NCI-H187 treated with DMSO at 0.1 percent for 48 hours (cell line): ENCODE results near the gene PDLIM7.

Experiments used
- DNase-seq: peaks from one replicate; lab custom pipeline; 2025; lab: John Stamatoyannopoulos, UW

PDLIM7 gene

GRCh38 chr5:177474846-177475562 is 22.4 kb downstream of the PDLIM7 start:
- no peak for DNase-seq

DNA sequence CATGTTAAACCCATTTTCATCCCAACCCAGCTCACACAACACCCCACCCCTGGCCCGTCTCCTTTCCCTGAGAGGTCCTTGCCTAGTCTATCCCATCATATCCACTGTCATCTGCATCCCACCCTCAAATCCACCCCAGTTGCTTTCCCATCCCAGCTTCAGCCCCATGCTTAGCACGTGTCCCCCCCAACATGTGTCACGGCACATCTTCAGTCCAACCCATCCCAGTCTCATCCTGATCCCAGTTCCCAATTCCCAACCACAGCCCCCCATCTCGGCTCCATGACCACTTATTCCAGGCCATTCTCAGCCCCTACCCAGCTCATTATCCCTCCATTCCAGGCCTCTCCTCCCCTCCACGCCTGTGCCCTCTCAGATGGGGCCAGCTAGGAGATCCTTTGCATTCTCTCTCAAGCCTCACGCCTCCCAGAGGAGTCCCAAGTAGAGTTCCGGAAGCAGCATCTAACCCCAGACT is 23.4 kb downstream of the PDLIM7 start:
- no peak for DNase-seq

DNA sequence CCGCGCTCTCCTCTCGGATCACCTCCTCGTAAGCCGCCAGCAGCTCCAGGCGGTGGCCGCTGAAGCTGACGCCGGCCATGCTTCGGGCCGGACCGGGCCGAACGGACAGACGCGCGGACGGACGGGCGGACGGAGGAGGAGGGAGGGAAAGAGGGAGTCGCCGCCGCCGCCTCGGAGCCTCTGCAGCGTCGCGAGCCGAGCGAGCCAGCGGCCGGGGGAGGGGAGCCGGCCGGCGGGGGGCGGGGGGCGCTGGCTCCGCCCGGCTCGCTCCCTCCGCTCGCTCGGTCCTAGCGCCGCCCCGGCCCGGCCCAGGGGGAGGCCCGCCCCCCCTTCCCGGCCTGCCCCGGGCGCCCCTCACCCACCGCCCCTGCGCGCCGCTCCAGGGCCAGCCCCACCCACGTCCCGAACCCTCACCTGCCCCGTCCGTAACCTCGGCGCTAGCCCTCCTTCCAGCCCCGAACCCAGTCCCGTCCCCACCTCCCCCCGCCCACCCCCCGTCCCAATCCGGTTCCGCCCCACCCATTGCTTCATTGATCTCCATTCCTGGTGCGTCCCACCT is 23.9 kb downstream of the PDLIM7 start, which contains the start of gene DBN1:
TSS of gene DBN1 (minus strand) at position 192 of the 559 bp plus-strand sequence. CDS start at position 79, 113 bp downstream.
- no peak for DNase-seq

- no peak for DNase-seq
Observed at GRCh38 chr5:177472460-177473442, 24.7 kb downstream of the PDLIM7 start.

DNA sequence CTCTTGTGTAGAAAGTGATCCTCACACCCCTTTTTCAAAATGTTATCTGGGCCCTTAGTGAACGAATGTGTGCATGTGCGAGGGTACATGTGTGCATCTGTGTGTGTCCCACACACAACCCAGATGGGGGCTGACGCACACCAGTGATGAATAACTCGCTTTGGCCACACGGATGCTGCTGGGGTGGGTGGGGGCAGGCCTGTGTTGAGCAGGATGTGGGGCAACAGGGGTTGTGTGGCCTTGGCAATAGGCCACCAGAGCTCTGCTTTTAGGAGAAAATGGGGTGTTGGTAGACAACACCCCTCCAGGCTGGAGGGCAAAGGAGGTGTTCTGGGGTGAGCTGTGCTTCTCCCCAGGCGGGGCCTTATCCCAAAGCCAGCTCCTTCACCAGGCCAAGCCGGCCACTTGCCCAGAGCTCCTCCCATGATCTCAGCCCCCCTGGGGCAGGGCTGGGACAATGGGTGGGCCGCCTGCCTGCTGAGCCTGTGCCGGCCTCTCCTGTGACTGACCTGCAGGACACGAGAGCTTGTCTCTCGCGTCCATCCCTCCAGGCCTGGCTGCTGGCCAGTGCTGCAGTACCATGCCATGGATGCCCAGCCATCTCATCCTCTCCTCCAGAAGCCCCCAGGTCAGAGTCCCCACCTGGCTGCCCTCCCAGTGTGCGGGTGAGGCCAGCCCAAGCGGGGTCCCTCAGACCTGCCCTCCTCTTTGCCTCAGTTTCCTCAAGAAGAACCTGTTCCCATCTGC is 25.6 kb downstream of the PDLIM7 start:
- no peak for DNase-seq

DNA sequence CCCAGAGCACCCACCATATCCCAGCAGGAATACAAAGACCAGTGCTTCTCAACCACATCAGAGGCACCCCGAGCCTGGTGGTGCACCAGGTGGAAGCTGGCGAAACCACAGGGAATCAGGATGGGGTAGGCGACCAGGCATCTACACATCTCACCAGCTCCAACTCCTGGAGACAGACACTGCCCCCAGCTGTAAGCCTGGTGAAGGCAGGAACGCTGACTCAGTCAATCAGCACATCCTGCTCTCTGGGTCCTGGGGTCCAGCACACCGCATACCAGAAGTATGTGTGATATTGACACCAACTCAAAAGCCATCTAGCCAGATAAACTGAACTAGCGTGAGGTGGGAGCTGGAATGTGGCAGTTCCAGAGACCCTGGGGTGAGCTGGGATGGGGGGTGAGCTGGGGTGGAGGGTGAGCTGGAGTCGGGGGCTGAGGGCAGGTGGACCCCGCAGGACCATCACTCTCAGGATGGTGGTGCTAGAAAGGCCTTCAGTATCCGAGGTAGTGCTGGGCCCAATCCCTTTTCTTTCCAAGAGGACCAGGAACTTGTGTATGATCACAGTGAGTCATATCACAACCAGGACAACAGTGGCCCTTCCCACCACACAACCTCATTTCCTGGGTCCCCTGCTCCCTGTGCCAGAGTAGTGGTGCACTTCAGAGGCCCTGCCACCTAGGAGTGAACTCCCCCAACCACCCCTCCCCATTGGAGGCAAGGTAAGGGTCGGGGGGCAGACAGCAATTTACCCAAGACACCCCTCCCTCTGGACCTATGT is 26.5 kb downstream of the PDLIM7 start:
- no peak for DNase-seq

GRCh38 chr5:177469750-177470525 is 27.5 kb downstream of the PDLIM7 start:
- DNase-seq, result no peak

- DNase-seq, result no peak
Observed at GRCh38 chr5:177468685-177469628, 28.4 kb downstream of the PDLIM7 start.

- DNase-seq, result no peak
Observed at GRCh38 chr5:177468329-177468684, 29.1 kb downstream of the PDLIM7 start.

DNA sequence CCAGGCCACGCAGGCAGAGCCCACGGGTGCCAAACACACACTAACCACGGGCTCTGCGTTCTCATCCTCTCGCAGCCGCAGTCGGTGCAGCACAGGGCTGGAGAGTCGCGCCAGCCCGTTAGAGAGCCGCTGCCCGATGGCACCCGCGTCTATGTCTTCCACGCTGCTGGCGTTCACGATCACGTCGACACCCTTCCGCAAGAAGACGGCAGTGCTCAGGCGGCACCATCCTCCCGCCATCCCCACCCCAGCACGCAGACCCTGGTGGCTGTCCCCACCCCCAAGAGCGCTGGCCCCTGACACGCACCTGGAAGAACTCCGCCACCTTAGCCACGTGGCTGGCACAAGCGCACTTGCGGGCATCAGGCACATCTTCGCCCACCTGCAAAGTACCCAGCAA is 30.0 kb downstream of the PDLIM7 start:
- no peak for DNase-seq

DNA sequence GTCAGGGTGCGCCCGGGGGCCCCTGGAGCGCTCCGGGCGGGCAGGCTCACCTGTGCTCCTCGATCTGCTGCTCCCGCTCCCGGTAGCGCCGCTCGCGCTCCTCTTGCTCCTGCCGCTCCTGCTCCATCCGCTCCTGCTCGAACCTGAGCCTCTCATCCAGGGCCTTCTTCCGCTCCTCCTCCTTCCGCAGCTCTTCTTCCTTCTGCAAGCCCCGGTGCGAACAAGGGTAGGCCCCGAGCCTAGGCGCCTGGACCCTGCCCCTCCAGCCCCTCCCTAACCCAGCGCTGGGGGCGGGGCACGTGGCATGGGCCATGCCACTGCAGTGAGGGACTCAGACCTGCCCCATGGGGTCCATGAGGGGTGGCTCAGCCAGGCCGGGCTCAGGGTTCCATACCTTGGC is 30.5 kb downstream of the PDLIM7 start:
- no peak for DNase-seq

GRCh38 chr5:177465044-177465443 is 32.4 kb downstream of the PDLIM7 start:
- no peak for DNase-seq

DNA sequence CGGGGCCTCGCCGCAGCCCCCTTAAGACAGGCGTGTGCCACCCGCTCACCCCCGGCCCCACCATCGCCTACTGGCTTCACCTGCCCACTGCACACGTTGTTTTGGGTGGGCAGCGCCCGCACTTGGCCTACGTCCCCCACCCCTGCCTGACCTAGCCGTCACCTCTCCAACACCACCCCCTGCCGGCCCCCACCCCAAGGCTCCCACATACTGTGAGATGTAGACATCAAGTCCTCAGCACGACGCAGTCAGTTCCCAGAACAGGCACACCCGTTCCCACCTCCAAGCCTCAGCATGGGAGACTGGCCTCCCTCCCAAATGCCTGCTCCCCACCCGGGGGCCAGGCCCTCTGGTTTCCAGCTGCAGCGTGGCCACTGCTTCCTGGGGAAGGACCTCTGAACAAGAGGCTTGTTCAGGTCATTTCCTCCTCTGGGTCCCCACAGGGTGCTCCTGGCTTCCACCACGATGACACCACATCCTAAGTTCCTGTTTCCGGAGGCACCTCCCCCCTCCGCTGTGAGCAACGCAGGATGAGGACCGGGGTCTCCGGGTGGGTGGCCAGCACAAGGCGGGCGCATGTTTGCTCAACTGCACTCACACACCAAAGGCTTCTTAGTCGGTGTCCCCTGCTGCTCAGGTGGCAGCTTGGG is 35.3 kb downstream of the PDLIM7 start:
- no peak for DNase-seq

DNA sequence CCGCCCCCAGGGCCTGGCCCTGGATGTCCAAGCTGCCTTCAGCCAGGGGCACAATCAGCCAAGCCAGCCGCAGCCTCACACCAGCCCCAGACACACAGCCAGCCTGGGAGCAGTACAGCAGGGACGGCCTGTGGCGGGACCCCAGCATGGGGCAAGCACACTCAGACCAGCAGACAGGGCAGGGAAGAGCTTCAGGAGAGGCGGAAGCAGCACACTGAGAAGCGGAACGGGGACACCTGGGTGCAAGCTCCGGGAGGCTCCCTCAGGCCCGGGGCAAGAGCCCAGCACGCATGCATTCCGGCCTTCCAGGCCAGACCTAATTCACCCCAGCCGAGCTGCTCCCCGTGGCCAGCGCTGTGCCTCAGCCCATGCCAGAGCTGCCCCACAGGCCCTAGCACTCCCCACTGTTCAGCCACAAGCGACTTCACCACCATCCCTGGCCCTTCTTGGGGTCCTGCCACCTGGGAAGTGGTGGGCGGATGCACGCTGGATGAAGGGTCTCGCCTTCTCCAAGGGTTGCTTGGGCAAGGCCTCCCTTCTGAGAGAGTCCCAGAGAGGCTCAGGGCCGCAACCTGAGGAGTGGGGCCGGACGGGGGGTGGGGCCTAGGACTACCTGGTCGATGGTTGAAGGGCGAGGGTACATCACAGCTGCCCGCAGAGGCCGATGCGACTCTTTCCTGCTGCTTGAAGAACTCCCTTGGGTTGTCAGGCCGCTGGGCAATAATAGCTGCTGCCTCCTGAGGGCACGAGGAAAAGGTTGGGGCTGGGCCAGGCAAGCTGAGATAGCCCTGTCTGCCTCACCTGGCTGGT is 37.4 kb downstream of the PDLIM7 start:
- no peak for DNase-seq

DNA sequence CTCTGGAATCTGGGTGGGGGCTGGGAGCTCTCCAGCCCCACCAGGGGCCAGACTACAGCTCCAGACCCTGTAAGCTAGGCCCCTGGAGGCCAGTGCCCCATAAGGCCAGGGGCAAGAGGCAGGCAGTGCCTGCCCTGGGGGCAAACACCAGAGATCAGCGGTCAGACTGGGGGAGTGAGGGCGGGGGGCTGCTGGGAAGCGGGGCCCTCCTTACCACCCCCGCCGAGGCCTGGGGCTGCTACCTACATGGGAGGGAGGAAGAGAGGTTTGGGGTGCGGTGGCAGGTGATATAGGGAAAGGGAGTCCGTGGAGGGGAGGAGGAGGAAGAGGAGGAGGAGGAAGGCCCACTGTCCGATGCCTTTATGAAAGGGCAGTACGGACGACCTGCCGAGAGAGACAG is 38.0 kb downstream of the PDLIM7 start:
- DNase-seq, result no peak

GRCh38 chr5:177458912-177459350 is 38.5 kb downstream of the PDLIM7 start:
- no peak for DNase-seq

DNA sequence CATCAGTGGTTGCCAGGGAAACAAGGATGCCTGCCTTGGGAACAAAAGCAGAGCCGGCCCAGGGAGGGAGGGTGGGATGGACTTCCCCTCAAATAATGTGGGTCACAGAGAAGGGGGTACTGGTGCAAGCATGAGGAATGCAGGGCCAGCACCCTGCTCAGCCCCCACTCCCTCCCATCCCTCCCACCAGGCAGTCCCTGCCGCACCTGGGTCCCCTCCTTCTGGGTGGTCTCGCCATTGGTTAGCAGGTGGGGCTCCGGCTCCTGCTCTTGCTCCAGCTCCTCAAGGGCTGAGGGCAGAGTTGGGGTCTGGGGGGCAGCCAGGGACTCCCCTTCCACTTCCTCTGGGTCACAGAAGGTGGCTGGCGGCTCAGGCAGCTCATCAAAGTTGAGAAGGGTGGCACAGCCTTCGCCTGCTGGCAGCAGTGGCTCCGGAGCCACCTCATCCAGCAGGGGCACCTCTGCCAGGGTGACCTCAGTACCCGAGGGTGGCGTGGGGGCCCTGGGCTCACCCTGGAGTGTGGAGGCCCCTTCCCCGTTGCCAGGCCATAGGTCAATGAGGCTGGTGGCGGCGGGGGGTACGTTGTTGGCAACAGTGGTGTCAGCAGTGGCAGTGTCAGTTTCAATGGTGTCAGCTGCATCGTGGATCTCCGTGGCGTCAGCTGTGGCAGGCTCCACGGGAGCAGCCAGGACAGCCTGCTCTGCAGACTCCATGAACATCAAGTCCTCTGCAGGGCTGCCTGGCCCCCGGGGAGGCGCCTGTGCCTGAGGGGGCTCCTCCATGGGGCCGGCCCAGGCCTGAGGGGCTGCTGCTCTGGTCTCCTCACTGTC is 39.3 kb downstream of the PDLIM7 start:
- DNase-seq, result no peak
